IMR-90 (cell line): ENCODE results near the gene ANGPTL7. TPM values are rescaled to one million over a fixed set of nuclear protein-coding genes. Genes with fewer than 3 reads are reported as not detected.

ENCODE experiments used
- ATAC-seq: fragments of 200-7000 bp; cut with Tn5 transposase; 2 replicates; pipeline ENCODE4 v1.9.1; 2020; ENCODE audit warnings: low read depth, mild to moderate bottlenecking, moderate library complexity
- BruUV-seq: library from RNA; stranded (reverse); fragments of 400-500 nt; replicated peaks from 2 replicates; lab custom pipeline; 2021; lab: Mats Ljungman, UMichigan
- CTCF ChIA-PET: fragments of 300-600 bp; formaldehyde crosslinking; extraction: SDS; loops from one replicate; lab custom pipeline; 2021; ENCODE audit warnings: antibody characterized with exemption; lab: Yijun Ruan, JAX
- POLR2A ChIA-PET: fragments of 300-600 bp; sonication (Branson Sonifier 250); formaldehyde crosslinking; loops from one replicate; lab custom pipeline; 2022; ENCODE audit warnings: antibody characterized with exemption; ENCODE audit not compliant: unreplicated experiment; lab: Charles Lee
- DNase-seq: peaks from one replicate; pipeline ENCODE4 v3.0.0; 2013
- H2AFZ ChIP-seq: replicated peaks from 2 replicates; pipeline ENCODE3; 2013; ENCODE audit warnings: low read length, mild to moderate bottlenecking; ENCODE audit not compliant: poor library complexity
- H2AK5ac ChIP-seq: 2 replicates; pipeline ENCODE4 v1.6.1; 2013; ENCODE audit warnings: low read depth, low read length, inconsistent platforms
- H2AK9ac ChIP-seq: replicated peaks from 2 replicates; pipeline ENCODE3; 2013; ENCODE audit warnings: mild to moderate bottlenecking, low read depth, low read length, moderate library complexity; ENCODE audit not compliant: poor library complexity
- H2BK120ac ChIP-seq: 2 replicates; pipeline ENCODE4 v1.6.1; 2013; ENCODE audit warnings: low read depth, low read length, inconsistent platforms
- H2BK15ac ChIP-seq: 3 replicates; pipeline ENCODE4 v1.6.1; 2013; ENCODE audit warnings: low read depth, low read length, inconsistent platforms
- H2BK20ac ChIP-seq: 2 replicates; pipeline ENCODE4 v1.6.1; 2013; ENCODE audit warnings: low read depth, mild to moderate bottlenecking, inconsistent platforms, low read length, moderate library complexity
- H2BK5ac ChIP-seq: 2 replicates; pipeline ENCODE4 v1.6.1; 2013; ENCODE audit warnings: mild to moderate bottlenecking, low read depth, low read length, inconsistent platforms; ENCODE audit not compliant: poor library complexity, severe bottlenecking
- H3K14ac ChIP-seq: replicated peaks from 2 replicates; pipeline ENCODE4 v1.6.1; 2013; ENCODE audit warnings: low read depth, low read length, inconsistent platforms
- H3K18ac ChIP-seq: 2 replicates; pipeline ENCODE4 v1.6.1; 2013; ENCODE audit warnings: low read depth, low read length, control low read depth
- H3K23ac ChIP-seq: 2 replicates; pipeline ENCODE4 v1.6.1; 2013; ENCODE audit warnings: low read depth, low read length, inconsistent platforms
- H3K27ac ChIP-seq: 2 replicates; pipeline ENCODE4 v1.5.1; 2013; ENCODE audit warnings: mild to moderate bottlenecking, control low read depth, low read length; ENCODE audit not compliant: insufficient read depth
- H3K27me3 ChIP-seq: 2 replicates; pipeline ENCODE4 v1.6.1; 2013; ENCODE audit warnings: low read length; ENCODE audit not compliant: control insufficient read depth, insufficient read depth
- H3K36me3 ChIP-seq: 2 replicates; pipeline ENCODE4 v1.6.1; 2013; ENCODE audit warnings: low read length, mixed read lengths; ENCODE audit not compliant: control insufficient read depth, insufficient read depth
- H3K4ac ChIP-seq: 2 replicates; pipeline ENCODE4 v1.6.1; 2013; ENCODE audit warnings: low read depth, low read length, inconsistent platforms
- H3K4me1 ChIP-seq: 2 replicates; pipeline ENCODE4 v1.6.1; 2013; ENCODE audit warnings: low read length, mixed read lengths; ENCODE audit not compliant: control insufficient read depth, insufficient read depth
- H3K4me2 ChIP-seq: 2 replicates; pipeline ENCODE4 v1.6.1; 2013; ENCODE audit warnings: low read depth, mild to moderate bottlenecking, control low read depth, low read length, moderate library complexity
- H3K4me3 ChIP-seq: 2 replicates; pipeline ENCODE4 v1.5.1; 2013; ENCODE audit warnings: low read depth, mild to moderate bottlenecking, control low read depth, low read length, moderate library complexity; ENCODE audit not compliant: insufficient read depth
- H3K56ac ChIP-seq: 2 replicates; pipeline ENCODE4 v1.6.1; 2013; ENCODE audit warnings: low read length, inconsistent platforms; ENCODE audit not compliant: insufficient read depth; ENCODE audit errors: extremely low read depth
- H3K79me1 ChIP-seq, 2 experiments: 2 replicates each; pipeline ENCODE4 v1.6.1; 2013; ENCODE audit warnings: low read length in 2 of 2, inconsistent platforms in 1 of 2, low read depth in 1 of 2
- H3K9ac ChIP-seq: 2 replicates; pipeline ENCODE4 v1.6.1; 2013; ENCODE audit warnings: low read depth, low read length, control low read depth
- H3K9me1 ChIP-seq: 2 replicates; pipeline ENCODE4 v1.6.1; 2013; ENCODE audit warnings: low read length, inconsistent platforms; ENCODE audit not compliant: insufficient read depth
- H3K9me3 ChIP-seq: 2 replicates; pipeline ENCODE4 v1.6.1; 2013; ENCODE audit warnings: low read length; ENCODE audit not compliant: control insufficient read depth, insufficient read depth
- H4K20me1 ChIP-seq: 2 replicates; pipeline ENCODE4 v1.6.1; 2013; ENCODE audit warnings: low read length, inconsistent platforms; ENCODE audit not compliant: insufficient read depth
- H4K5ac ChIP-seq: 2 replicates; pipeline ENCODE4 v1.6.1; 2013; ENCODE audit warnings: mild to moderate bottlenecking, low read depth, low read length, control low read depth
- H4K8ac ChIP-seq, 2 experiments: 2 replicates each; pipeline ENCODE4 v1.6.1; 2013; ENCODE audit warnings: low read depth in 2 of 2, low read length in 2 of 2, control low read depth in 1 of 2, inconsistent platforms in 1 of 2
- H4K91ac ChIP-seq: 2 replicates; pipeline ENCODE4 v1.6.1; 2013; ENCODE audit warnings: low read depth, low read length, inconsistent platforms; ENCODE audit not compliant: insufficient read depth
- BHLHE40 ChIP-seq: fragments of 150-350 bp; IDR thresholded peaks from 2 replicates; pipeline ENCODE4 v1.6.1; 2016; ENCODE audit warnings: mild to moderate bottlenecking, low read depth, low read length
- FOS ChIP-seq: fragments of 150-350 bp; IDR thresholded peaks from 2 replicates; pipeline ENCODE4 v1.6.1; 2016; ENCODE audit warnings: low read depth, low read length
- POLR2A ChIP-seq: IDR thresholded peaks from 2 replicates; pipeline ENCODE4 v1.6.1; 2012; ENCODE audit warnings: mild to moderate bottlenecking, low read depth, low read length
- RFX5 ChIP-seq: IDR thresholded peaks from 2 replicates; pipeline ENCODE4 v1.8.0; 2012; ENCODE audit warnings: low read depth, mild to moderate bottlenecking, low read length, moderate library complexity
- SMC3 ChIP-seq: fragments of 150-350 bp; IDR thresholded peaks from 2 replicates; pipeline ENCODE4 v1.6.1; 2016; ENCODE audit warnings: low read depth, mild to moderate bottlenecking, antibody characterized with exemption, low read length, moderate library complexity
- WGBS, 2 experiments: methylation state at CpG; one replicate each; pipeline versions ENCODE4 v1.1.5 to v1.1.7; 2013; ENCODE audit warnings: missing lambda C conversion rate in 2 of 2; ENCODE audit not compliant: insufficient read length in 1 of 2; ENCODE audit errors: extremely low coverage in 2 of 2; 5-methylcytosine and 5-hydroxymethylcytosine counted together
- dilution Hi-C: fragments of 300-500 bp; cut with HindIII; formaldehyde crosslinking; loops from one replicate; pipeline ENCODE4 v1.14.3; 2018; ENCODE audit warnings: low sequenced_read_pairs; ENCODE audit not compliant: unreplicated experiment
- in situ Hi-C: fragments of 300-500 bp; cut with MboI; formaldehyde crosslinking; loops from 3 replicates; pipeline ENCODE4 v1.14.3; 2019; ENCODE audit warnings: low sequenced_read_pairs, inconsistent platforms, mixed read lengths
- intact Hi-C: fragments of 100-400 bp; cut with micrococcal nuclease; formaldehyde crosslinking; loops from 2 replicates; pipeline ENCODE4 v1.10.0; 2022
- polyA plus RNA-seq, 3 experiments: library from polyadenylated mRNA; depleted of rRNA; stranded (reverse); fragments of >200 nt; gene quantifications; 2 replicates each; pipeline ENCODE4 v1.2.3, GENCODE V29; 2012; ENCODE audit warnings: low replicate concordance in 1 of 3
- total RNA-seq: library from RNA; depleted of rRNA; stranded (reverse); fragments of >200 nt; gene quantifications from 2 replicates; pipeline ENCODE4 v1.2.3, GENCODE V29; 2012
- TF ChIP-seq, protein P1 (sequence below): conservative IDR thresholded peaks from 2 replicates; pipeline ENCODE4 v1.5.1; 2012; ENCODE audit warnings: mild to moderate bottlenecking, low read depth, low read length, improper control_type of control experiment
- TF ChIP-seq, protein P2 (sequence below): fragments of 150-350 bp; IDR thresholded peaks from 2 replicates; pipeline ENCODE4 v1.6.1; 2017; ENCODE audit warnings: mild to moderate bottlenecking, antibody characterized with exemption, low read length, low read depth

Gene ANGPTL7
- total and polyA plus RNA-seq, 2 of the 4 experiments (the other 2 are of a cell fraction), result under 0.01 TPM; not detected in 1

DNA sequence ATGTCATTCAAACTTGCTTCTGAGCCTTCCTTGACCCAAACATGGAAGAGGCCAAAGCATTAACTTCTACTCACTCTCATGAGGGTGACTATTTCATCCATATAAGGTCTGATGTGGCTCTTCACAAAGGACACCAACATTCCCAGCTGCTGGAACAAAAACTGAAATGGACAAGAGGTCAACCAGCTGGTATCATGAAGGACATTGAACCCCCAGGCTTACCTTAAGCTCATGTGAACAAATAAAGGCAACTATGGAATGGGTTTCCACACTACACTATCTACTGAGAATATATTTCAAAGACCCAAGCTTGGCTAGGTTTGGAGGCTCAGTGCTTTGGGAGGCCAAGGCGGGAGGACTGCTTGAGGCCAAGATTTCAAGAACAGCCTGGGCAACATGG is 26.9 kb downstream of the ANGPTL7 start:
- ATAC-seq (no peak), DNase-seq (no peak)
- Histone ChIP-seq H2BK120ac (no peak overlapping the region), H3K9ac (no peak overlapping the region), H4K8ac (no peak overlapping the region), H3K9me1 (no peaks in the 10 kb centered on the region), H2BK15ac (no peak overlapping the region), H3K36me3 (peaks cover 49% of the 10 kb centered on the region), H3K56ac (no peak overlapping the region), H3K4me1 (no peaks in the 10 kb centered on the region), H3K79me1 (no peaks in the 10 kb centered on the region), H2AK9ac (no peak overlapping the region), H3K4me3 (no peak overlapping the region), H3K27ac (no peak overlapping the region), H3K18ac (no peak overlapping the region), H3K4ac (no peak overlapping the region), H3K9me3 (no peaks in the 10 kb centered on the region), H4K5ac (no peak overlapping the region), H4K20me1 (no peaks in the 10 kb centered on the region), H3K4me2 (no peak overlapping the region), H4K91ac (no peak overlapping the region), H3K23ac (no peak overlapping the region), H2BK5ac (no peak overlapping the region), H2AFZ (no peak overlapping the region), H2BK20ac (no peak overlapping the region), H3K14ac (no peak overlapping the region), H3K27me3 (no peaks in the 10 kb centered on the region), H2AK5ac (no peak overlapping the region)
- no TSS peak for BruUV-seq
- intact Hi-C loops, result no loop called here
- no CpG with 5 or more reads among the region's 1 CpG for WGBS, 2 experiments
- in situ Hi-C loops, result no loop called here
- dilution Hi-C loops, result no loop called here
- ChIA-PET POLR2A (no interaction called here), CTCF (no interaction called here)
- TF ChIP-seq, protein P1, sequence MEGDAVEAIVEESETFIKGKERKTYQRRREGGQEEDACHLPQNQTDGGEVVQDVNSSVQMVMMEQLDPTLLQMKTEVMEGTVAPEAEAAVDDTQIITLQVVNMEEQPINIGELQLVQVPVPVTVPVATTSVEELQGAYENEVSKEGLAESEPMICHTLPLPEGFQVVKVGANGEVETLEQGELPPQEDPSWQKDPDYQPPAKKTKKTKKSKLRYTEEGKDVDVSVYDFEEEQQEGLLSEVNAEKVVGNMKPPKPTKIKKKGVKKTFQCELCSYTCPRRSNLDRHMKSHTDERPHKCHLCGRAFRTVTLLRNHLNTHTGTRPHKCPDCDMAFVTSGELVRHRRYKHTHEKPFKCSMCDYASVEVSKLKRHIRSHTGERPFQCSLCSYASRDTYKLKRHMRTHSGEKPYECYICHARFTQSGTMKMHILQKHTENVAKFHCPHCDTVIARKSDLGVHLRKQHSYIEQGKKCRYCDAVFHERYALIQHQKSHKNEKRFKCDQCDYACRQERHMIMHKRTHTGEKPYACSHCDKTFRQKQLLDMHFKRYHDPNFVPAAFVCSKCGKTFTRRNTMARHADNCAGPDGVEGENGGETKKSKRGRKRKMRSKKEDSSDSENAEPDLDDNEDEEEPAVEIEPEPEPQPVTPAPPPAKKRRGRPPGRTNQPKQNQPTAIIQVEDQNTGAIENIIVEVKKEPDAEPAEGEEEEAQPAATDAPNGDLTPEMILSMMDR, result no peak
- TF ChIP-seq SMC3 (no peak), FOS (no peak), BHLHE40 (no peak), RFX5 (no peak), POLR2A (no peak)
- TF ChIP-seq, protein P2, sequence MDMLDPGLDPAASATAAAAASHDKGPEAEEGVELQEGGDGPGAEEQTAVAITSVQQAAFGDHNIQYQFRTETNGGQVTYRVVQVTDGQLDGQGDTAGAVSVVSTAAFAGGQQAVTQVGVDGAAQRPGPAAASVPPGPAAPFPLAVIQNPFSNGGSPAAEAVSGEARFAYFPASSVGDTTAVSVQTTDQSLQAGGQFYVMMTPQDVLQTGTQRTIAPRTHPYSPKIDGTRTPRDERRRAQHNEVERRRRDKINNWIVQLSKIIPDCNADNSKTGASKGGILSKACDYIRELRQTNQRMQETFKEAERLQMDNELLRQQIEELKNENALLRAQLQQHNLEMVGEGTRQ, result no peak
